Right lobe of liver (tissue), 6 donors: ENCODE measurements around the gene DLL1. TPM values are rescaled to one million over a fixed set of nuclear protein-coding genes. Genes with fewer than 3 reads are reported as not detected.

Source experiments
- ATAC-seq, 4 donors: fragments of 200-7000 bp; cut with Tn5 transposase; one replicate each; pipeline ENCODE4 v1.9.1; 2020; ENCODE audit warnings: mild to moderate bottlenecking in 4 of 4, moderate library complexity in 4 of 4
- DNase-seq, 3 donors: peaks; one replicate each; pipeline ENCODE4 v3.0.0-alpha.2; 2020
- H3K27ac ChIP-seq, 3 donors: fragments of 200-600 bp; one replicate each; pipeline ENCODE4 v1.8.0; 2022
- H3K27me3 ChIP-seq, 2 donors: fragments of 200-600 bp; one replicate each; pipeline ENCODE4 v1.8.0; 2022
- H3K36me3 ChIP-seq, 4 donors: fragments of 200-600 bp; sonication (generic) in 1 of 4; one replicate each; pipeline versions ENCODE4 v1.5.1 to v1.8.0; 2017 to 2022; ENCODE audit warnings: control low read depth in 1 of 4
- H3K4me1 ChIP-seq, 4 donors: fragments of 200-600 bp; sonication (generic) in 1 of 4; one replicate each; pipeline versions ENCODE4 v1.5.1 to v1.8.0; 2017 to 2022; ENCODE audit warnings: control low read depth in 1 of 4
- H3K4me3 ChIP-seq, 3 donors: fragments of 200-600 bp; one replicate each; pipeline ENCODE4 v1.8.0; 2022
- H3K9me3 ChIP-seq, 4 donors: fragments of 200-600 bp; sonication (generic) in 1 of 4; one replicate each; pipeline versions ENCODE4 v1.5.1 to v1.8.0; 2017 to 2022; ENCODE audit warnings: control low read depth in 1 of 4
- CTCF ChIP-seq, 4 donors: fragments of 200-600 bp in 3 of 4; fragments of 450-650 bp in 1 of 4; IDR thresholded peaks; one replicate each; pipeline versions ENCODE4 v1.5.1 to v1.8.0; 2016 to 2022; ENCODE audit warnings: antibody characterized with exemption in 4 of 4, mild to moderate bottlenecking in 2 of 4
- POLR2A ChIP-seq: fragments of 450-650 bp; IDR thresholded peaks from one replicate; pipeline ENCODE4 v1.6.1; 2017; ENCODE audit warnings: antibody characterized with exemption, mild to moderate bottlenecking
- WGBS: methylation state at CpG from one replicate; pipeline ENCODE4 v1.1.6; 2018; ENCODE audit warnings: low coverage, low lambda C conversion rate; ENCODE audit not compliant: insufficient coverage; ENCODE audit errors: missing lambda C conversion rate; 5-methylcytosine and 5-hydroxymethylcytosine counted together
- intact Hi-C, 2 donors: fragments of 100-400 bp; cut with DNase I; formaldehyde crosslinking; loops; one replicate each; pipeline versions ENCODE4 v1.11.2 to v1.14.1; 2022
- total RNA-seq, 6 experiments: library from RNA; depleted of rRNA in 2 of 6; stranded (reverse); fragments of >200 nt in 2 of 6; fragmentation: NEBNext Ultra II Directional in 3 of 6; extraction: Animal tissue kit (Norgen Biotek cat#: 25700) in 3 of 6; gene quantifications; one replicate each; pipeline versions ENCODE4 v1.1.0 to v1.2.4, GENCODE V29; 2016 to 2023
- donor health status: DM: no; HTN: yes; CAD: no.
- donor health status: DM: no; HTN: no; CAD: no.
- donor health status: DM: no; HTN: no; CAD: no.
- donor health status: DM: no; HTN: yes; CAD: no.
- donor health status: DM: no; HTN: yes; CAD: no.

Gene DLL1
- total RNA-seq, 6 experiments from 2014 or later, result 2.0 to 9.6 (median 3.4) TPM

GRCh38 chr6:170288091-170288631, 2.7 kb downstream of the DLL1 start:
- H3K27ac ChIP-seq, result no peak overlapping the region
- peak overlapping the region in 1 of 3 donors; percentile 35 for H3K4me3 ChIP-seq
- ATAC-seq (no peak), DNase-seq (peak in 1 of 3 donors; percentile 41)
- intact Hi-C loops, result loop anchor here in 1 of 2 donors (10.0 kb wide), 2 partner anchors 63 to 113 kb away; no protein-coding TSS in a partner anchor
- no peaks in the 10 kb centered on the region for H3K27me3 ChIP-seq
- H3K4me1 ChIP-seq, result peaks cover 0 to 29% (median 4%) of the 10 kb centered on the region in 4 donors
- H3K9me3 ChIP-seq, result no peaks in the 10 kb centered on the region
- H3K36me3 ChIP-seq, result no peaks in the 10 kb centered on the region
- TF ChIP-seq CTCF (IDR thresholded peaks at IDR 0.05), result no peak
- no peak for TF ChIP-seq POLR2A
- WGBS, result 0% methylated on average over 1 of the region's 33 CpGs

- H3K4me3 ChIP-seq, result no peak overlapping the region
- H3K36me3 ChIP-seq, result no peaks in the 10 kb centered on the region
- no peak overlapping the region for H3K27ac ChIP-seq
- intact Hi-C loops, result loop anchor here in 1 of 2 donors (10.0 kb wide), 2 partner anchors 63 to 113 kb away; no protein-coding TSS in a partner anchor
- peak in 1 of 3 donors; percentile 51 for DNase-seq
- 47% methylated on average over 3 of the region's 12 CpGs for WGBS
- no peaks in the 10 kb centered on the region for H3K27me3 ChIP-seq
- peak; percentile 16 to 37 (median 29) for ATAC-seq
- peaks cover 0 to 29% (median 4%) of the 10 kb centered on the region in 4 donors for H3K4me1 ChIP-seq
- H3K9me3 ChIP-seq, result no peaks in the 10 kb centered on the region
- TF ChIP-seq POLR2A, result no peak
- TF ChIP-seq CTCF (IDR thresholded peaks at IDR 0.05), result no peak
Measured at GRCh38 chr6:170287371-170287876, 3.5 kb downstream of the DLL1 start.

GRCh38 chr6:170286934-170287265, 4.0 kb downstream of the DLL1 start:
- DNase-seq (no peak), ATAC-seq (no peak)
- Histone ChIP-seq H3K4me1 (peaks cover 0 to 29% (median 4%) of the 10 kb centered on the region in 4 donors), H3K36me3 (no peaks in the 10 kb centered on the region), H3K4me3 (no peak overlapping the region), H3K27me3 (no peaks in the 10 kb centered on the region), H3K9me3 (no peaks in the 10 kb centered on the region), H3K27ac (no peak overlapping the region)
- intact Hi-C loops, result loop anchor here in 1 of 2 donors (10.0 kb wide), 2 partner anchors 62 to 112 kb away; no protein-coding TSS in a partner anchor
- 56% methylated on average over 2 of the region's 2 CpGs for WGBS
- TF ChIP-seq CTCF (IDR thresholded peaks at IDR 0.05) (no peak), POLR2A (no peak)

GRCh38 chr6:170286246-170286933, 4.5 kb downstream of the DLL1 start:
- no peaks in the 10 kb centered on the region for H3K27me3 ChIP-seq
- no peak for ATAC-seq
- no peaks in the 10 kb centered on the region for H3K9me3 ChIP-seq
- H3K27ac ChIP-seq, result no peak overlapping the region
- 65% methylated on average over 11 of the region's 26 CpGs for WGBS
- no peak for TF ChIP-seq CTCF (IDR thresholded peaks at IDR 0.05)
- TF ChIP-seq POLR2A, result no peak
- H3K4me1 ChIP-seq, result peaks cover 0 to 24% (median 4%) of the 10 kb centered on the region in 4 donors
- H3K36me3 ChIP-seq, result no peaks in the 10 kb centered on the region
- peak in 1 of 3 donors; percentile 37 for DNase-seq
- intact Hi-C loops, result loop anchor here in 1 of 2 donors (10.0 kb wide), 2 partner anchors 62 to 112 kb away; no protein-coding TSS in a partner anchor
- H3K4me3 ChIP-seq, result no peak overlapping the region
